ENCODE data around the gene MCF2L2. TPM values are rescaled to one million over a fixed set of nuclear protein-coding genes. Genes with fewer than 3 reads are reported as not detected.
A peak's percentile ranks its signal among the peaks of the same experiment; 100 is the strongest.
"Not testable (repeated sequence)": the region's sequence is repeated elsewhere in the genome, so short reads cannot be mapped to it uniquely, and the experiment has no call there.

Gene MCF2L2
- total and polyA plus RNA-seq, 11 donors, result 0.12 to 1.4 (median 0.23) TPM; not detected in 1

DNA sequence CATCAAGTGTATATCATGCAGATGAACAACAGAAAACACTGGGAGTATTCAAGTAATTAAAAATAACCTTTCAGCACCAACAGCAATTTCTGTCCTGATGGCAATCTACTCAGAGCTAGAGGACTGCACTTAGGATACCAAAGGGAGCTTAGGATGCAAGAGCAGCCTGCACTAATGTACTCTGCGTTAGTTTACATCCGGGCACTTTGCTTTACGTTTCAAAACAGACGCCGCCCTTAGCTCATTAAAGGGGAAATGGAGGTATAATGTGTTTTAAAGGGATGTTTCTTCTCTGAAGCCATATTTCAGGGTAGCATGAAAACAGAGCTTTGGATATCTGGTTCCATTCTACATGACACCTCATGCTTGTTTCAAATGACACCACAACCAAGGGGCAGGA lies 189.4 kb downstream of the MCF2L2 start:
- Histone ChIP-seq H3K27me3 (peaks cover 0 to 4% (median 0%) of the 10 kb centered on the region in 9 donors), H3K4me3 (no peak overlapping the region), H3K36me3 (no peaks in the 10 kb centered on the region), H3K9me3 (peaks cover 0 to 17% (median 4%) of the 10 kb centered on the region in 12 donors), H3K4me1 (peaks cover 0 to 8% (median 0%) of the 10 kb centered on the region in 12 donors), H3K27ac (no peak overlapping the region)
- intact Hi-C loops (cut with DNase I), result no loop called here
- TF ChIP-seq POLR2A (IDR thresholded peaks at IDR 0.05) (no peak), CTCF (IDR thresholded peaks at IDR 0.05) (no peak)
- DNase-seq (no peak), ATAC-seq (no peak)
- WGBS, 4 donors, result 71 to 81% (median 78%) methylated on average over 5 of the region's 5 CpGs

GRCh38 chr3:183233966-183234365 lies 194.5 kb downstream of the MCF2L2 start:
- no peaks in the 10 kb centered on the region for H3K9me3 ChIP-seq
- peak overlapping the region in 5 of 12 donors; percentile 7 to 44 (median 26) for H3K27ac ChIP-seq
- WGBS, 4 donors, result 41 to 57% (median 51%) methylated on average over 4 of the region's 4 CpGs
- DNase-seq, result no peak
- no peak for TF ChIP-seq CTCF (IDR thresholded peaks at IDR 0.05)
- no peak for TF ChIP-seq POLR2A (IDR thresholded peaks at IDR 0.05)
- H3K4me1 ChIP-seq, result peaks cover 0 to 10% (median 0%) of the 10 kb centered on the region in 12 donors
- intact Hi-C loops (cut with DNase I), result no loop called here
- no peaks in the 10 kb centered on the region for H3K27me3 ChIP-seq
- peak in 1 of 4 donors; percentile 18 for ATAC-seq
- no peaks in the 10 kb centered on the region for H3K36me3 ChIP-seq
- H3K4me3 ChIP-seq, result no peak overlapping the region

GRCh38 chr3:183230826-183231225 lies 197.6 kb downstream of the MCF2L2 start:
- Histone ChIP-seq H3K36me3 (no peaks in the 10 kb centered on the region), H3K9me3 (no peaks in the 10 kb centered on the region), H3K27me3 (no peaks in the 10 kb centered on the region), H3K27ac (no peak overlapping the region), H3K4me1 (peaks cover 0 to 10% (median 0%) of the 10 kb centered on the region in 12 donors), H3K4me3 (no peak overlapping the region)
- ATAC-seq (no peak), DNase-seq (no peak)
- intact Hi-C loops (cut with DNase I), result no loop called here
- WGBS, 4 donors, result 95 to 99% (median 96%) methylated on average over 3 of the region's 3 CpGs
- no peak for TF ChIP-seq CTCF (IDR thresholded peaks at IDR 0.05)
- no peak for TF ChIP-seq POLR2A (IDR thresholded peaks at IDR 0.05)

GRCh38 chr3:183230251-183230650 lies 198.2 kb downstream of the MCF2L2 start:
- H3K4me3 ChIP-seq; H3K27ac ChIP-seq; intact Hi-C loops (cut with DNase I); ATAC-seq; H3K27me3 ChIP-seq; H3K36me3 ChIP-seq; H3K9me3 ChIP-seq; DNase-seq: not testable (repeated sequence)
- WGBS, 4 donors, result 88 to 95% (median 91%) methylated on average over 8 of the region's 8 CpGs
- peaks cover 0 to 10% (median 0%) of the 10 kb centered on the region in 12 donors for H3K4me1 ChIP-seq

DNA sequence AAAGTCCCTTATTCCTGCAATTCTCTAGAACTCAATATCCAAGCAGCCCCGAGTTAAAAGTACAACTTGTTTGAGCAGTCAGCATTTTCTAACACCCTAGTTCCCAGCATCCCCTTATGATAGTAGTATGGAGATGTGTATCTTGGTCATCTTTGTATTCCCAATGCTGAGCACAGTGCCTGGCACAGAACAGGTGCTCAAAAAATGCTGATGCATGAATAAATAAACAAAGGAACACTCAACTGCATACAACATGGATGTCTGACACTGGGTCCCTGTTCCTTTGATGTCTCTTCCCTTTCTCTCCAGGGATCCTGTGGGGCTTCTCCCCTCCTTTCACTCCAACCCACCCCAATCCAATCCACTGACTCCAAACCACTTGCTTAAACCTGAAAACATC lies 199.2 kb downstream of the MCF2L2 start:
- peaks cover 0 to 8% (median 0%) of the 10 kb centered on the region in 12 donors for H3K4me1 ChIP-seq
- no peaks in the 10 kb centered on the region for H3K9me3 ChIP-seq
- no peak overlapping the region for H3K27ac ChIP-seq
- no peaks in the 10 kb centered on the region for H3K27me3 ChIP-seq
- TF ChIP-seq CTCF (IDR thresholded peaks at IDR 0.05) (no peak), POLR2A (IDR thresholded peaks at IDR 0.05) (no peak)
- intact Hi-C loops (cut with DNase I), result no loop called here
- ATAC-seq, result no peak
- H3K36me3 ChIP-seq, result no peaks in the 10 kb centered on the region
- 89 to 100% (median 95%) methylated on average over 1 of the region's 1 CpG for WGBS, 4 donors
- DNase-seq, result no peak
- H3K4me3 ChIP-seq, result no peak overlapping the region
